Endothelial cell of umbilical vein (primary cell): ENCODE data around the gene PDLIM5. TPM values are rescaled to one million over a fixed set of nuclear protein-coding genes. Genes with fewer than 3 reads are reported as not detected.

ENCODE experiments used
- BruUV-seq: library from RNA; stranded (reverse); fragments of 400-500 nt; replicated peaks from 2 replicates; lab custom pipeline; 2021; lab: Mats Ljungman, UMichigan
- CTCF ChIA-PET: fragments of 300-600, 350-600 bp; sonication (Branson Sonifier 250); formaldehyde crosslinking; loops from one replicate; lab custom pipeline; 2021; ENCODE audit warnings: antibody characterized with exemption, inconsistent platforms; lab: Charles Lee
- POLR2A ChIA-PET: fragments of 300-600, 350-600 bp; sonication (Branson Sonifier 250); formaldehyde crosslinking; loops from one replicate; lab custom pipeline; 2021; ENCODE audit warnings: antibody characterized with exemption, inconsistent platforms; lab: Charles Lee
- DNase-seq: peaks from one replicate; pipeline ENCODE4 v3.0.0-alpha.2; 2011; ENCODE audit warnings: low read depth, low spot score
- FAIRE-seq: peaks from 2 replicates; lab custom pipeline; 2011; peaks lifted over from hg19 to GRCh38; lab: Jason Lieb, UNC
- H2AFZ ChIP-seq: 2 replicates; pipeline ENCODE4 v1.6.0; 2012; ENCODE audit warnings: low read depth, low read length, control low read depth, inconsistent platforms
- H3K27ac ChIP-seq: 2 replicates; pipeline ENCODE4 v1.5.1; 2011; ENCODE audit warnings: low read depth, mild to moderate bottlenecking, control low read depth, low read length, moderate library complexity; ENCODE audit not compliant: insufficient read depth
- H3K27me3 ChIP-seq, 2 experiments: 2 replicates each; pipeline versions ENCODE4 v1.6.0 to v1.6.1; 2011; ENCODE audit warnings: low read length in 2 of 2, mixed read lengths in 1 of 2; ENCODE audit not compliant: control insufficient read depth in 2 of 2, insufficient read depth in 2 of 2
- H3K36me3 ChIP-seq, 2 experiments: 2 replicates in 1 of 2; 3 replicates in 1 of 2; pipeline ENCODE4 v1.5.1; 2011; ENCODE audit warnings: low read length in 2 of 2, mild to moderate bottlenecking in 1 of 2, moderate library complexity in 1 of 2; ENCODE audit not compliant: control insufficient read depth in 2 of 2, insufficient read depth in 2 of 2; ENCODE audit errors: extremely low read depth in 1 of 2
- H3K4me1 ChIP-seq: 3 replicates; pipeline ENCODE4 v1.5.1; 2011; ENCODE audit warnings: mild to moderate bottlenecking, low read length; ENCODE audit not compliant: control insufficient read depth, insufficient read depth; ENCODE audit errors: extremely low read depth
- H3K4me2 ChIP-seq: 2 replicates; pipeline ENCODE4 v1.6.1; 2011; ENCODE audit warnings: low read length, control low read depth, mixed read lengths; ENCODE audit not compliant: insufficient read depth
- H3K4me3 ChIP-seq, 3 experiments: fragments of 200-600 bp in 1 of 3; sonication (generic), shearing (Covaris generic) in 1 of 3; replicated peaks in 1 of 3; 2 replicates each; pipeline ENCODE4 v1.5.1; 2011 to 2016; ENCODE audit warnings: control low read depth in 3 of 3, low read length in 3 of 3, mild to moderate bottlenecking in 2 of 3, inconsistent platforms in 1 of 3, low read depth in 1 of 3, moderate library complexity in 1 of 3; ENCODE audit not compliant: insufficient read depth in 1 of 3
- H3K79me2 ChIP-seq: 2 replicates; pipeline ENCODE4 v1.6.0; 2012; ENCODE audit warnings: low read length, inconsistent platforms; ENCODE audit not compliant: control insufficient read depth, insufficient read depth
- H3K9ac ChIP-seq: replicated peaks from 2 replicates; pipeline ENCODE3; 2011; ENCODE audit warnings: low read length, control low read depth; ENCODE audit not compliant: insufficient read depth; ENCODE audit errors: extremely low read depth
- H3K9me1 ChIP-seq: replicated peaks from 3 replicates; pipeline ENCODE4 v1.6.0; 2011; ENCODE audit warnings: mild to moderate bottlenecking, low read length; ENCODE audit not compliant: control insufficient read depth, insufficient read depth; ENCODE audit errors: extremely low read depth
- H3K9me3 ChIP-seq: replicated peaks from 2 replicates; pipeline ENCODE4 v1.5.1; 2012; ENCODE audit warnings: low read length, inconsistent platforms; ENCODE audit not compliant: control insufficient read depth, insufficient read depth
- H4K20me1 ChIP-seq: replicated peaks from 2 replicates; pipeline ENCODE3; 2011; ENCODE audit warnings: mild to moderate bottlenecking, low read length; ENCODE audit not compliant: control insufficient read depth, insufficient read depth; ENCODE audit errors: extremely low read depth
- CTCF ChIP-seq, 2 donors: IDR thresholded peaks; 1 replicate in 1 of 2; 2 replicates in 1 of 2; pipeline ENCODE4 v1.5.1; 2011; ENCODE audit warnings: low read length in 2 of 2, mild to moderate bottlenecking in 2 of 2, moderate library complexity in 2 of 2, control low read depth in 1 of 2, inconsistent platforms in 1 of 2, low read depth in 1 of 2; ENCODE audit not compliant: insufficient read depth in 1 of 2; ENCODE audit errors: extremely low read depth in 1 of 2
- EZH2 ChIP-seq: IDR thresholded peaks from 2 replicates; pipeline ENCODE4 v1.6.1; 2012; ENCODE audit warnings: borderline replicate concordance, low read depth, mild to moderate bottlenecking, moderate library complexity, low read length, inconsistent platforms; ENCODE audit not compliant: severe bottlenecking
- FOS ChIP-seq: IDR thresholded peaks from 2 replicates; pipeline ENCODE4 v1.6.1; 2011; ENCODE audit warnings: mild to moderate bottlenecking, low read length, moderate library complexity, borderline replicate concordance; ENCODE audit not compliant: insufficient read depth
- GATA2 ChIP-seq: IDR thresholded peaks from 2 replicates; pipeline ENCODE4 v1.7.0; 2011; ENCODE audit warnings: low read depth, mild to moderate bottlenecking, moderate library complexity, mixed read lengths, low read length; ENCODE audit not compliant: insufficient read length, insufficient read depth
- JUN ChIP-seq: IDR thresholded peaks from 2 replicates; pipeline ENCODE4 v1.6.1; 2011; ENCODE audit warnings: borderline replicate concordance, low read depth; ENCODE audit not compliant: insufficient read length, insufficient read depth
- MAX ChIP-seq: IDR thresholded peaks from 2 replicates; pipeline ENCODE4 v1.6.1; 2011; ENCODE audit not compliant: insufficient read depth, insufficient read length
- MYC ChIP-seq: IDR thresholded peaks from one replicate; pipeline ENCODE4 v1.6.1; 2011; ENCODE audit warnings: mild to moderate bottlenecking, low read depth, low read length
- POLR2A ChIP-seq: IDR thresholded peaks from 2 replicates; pipeline ENCODE4 v1.6.1; 2012; ENCODE audit warnings: low read depth, mild to moderate bottlenecking, control low read depth, low read length
- POLR2AphosphoS5 ChIP-seq: IDR thresholded peaks from 2 replicates; pipeline ENCODE4 v1.6.1; 2012; ENCODE audit warnings: low read depth, mild to moderate bottlenecking, control low read depth, low read length, moderate library complexity; ENCODE audit not compliant: insufficient read depth
- dilution Hi-C: fragments of 300-500 bp; cut with MboI; formaldehyde crosslinking; loops from one replicate; pipeline ENCODE4 v1.15.0; 2019; ENCODE audit warnings: low sequenced_read_pairs; ENCODE audit not compliant: extremely low pct_ligation_motif_present
- intact Hi-C: fragments of 100-400 bp; cut with micrococcal nuclease; formaldehyde crosslinking; loops from one replicate; pipeline ENCODE4 v1.10.0; 2022
- polyA plus RNA-seq, 4 experiments: library from polyadenylated mRNA; depleted of rRNA in 3 of 4; stranded (reverse) in 3 of 4; unstranded in 1 of 4; fragments of >200 nt; gene quantifications; 2 replicates each; pipeline versions ENCODE4 v1.2.1 to v1.2.3, GENCODE V29; 2011 to 2012; ENCODE audit warnings: missing spikeins in 1 of 4
- total RNA-seq: library from RNA; stranded (reverse); gene quantifications from 2 replicates; pipeline ENCODE4 v1.2.3, GENCODE V29; 2021

Gene PDLIM5
- total and polyA plus RNA-seq, 2 donors (not counting 3 experiments of a cell fraction or from before 2014, with no cell fraction given): 243 to 310 TPM

GRCh38 chr4:94434505-94434904, 17.2 kb upstream of the PDLIM5 start:
- BruUV-seq: no TSS peak
- POLR2A ChIA-PET: no interaction called here
- Histone ChIP-seq H3K36me3 (no peaks in the 10 kb centered on the region), H3K27ac (no peak overlapping the region), H3K79me2 (no peaks in the 10 kb centered on the region), H4K20me1 (no peaks in the 10 kb centered on the region), H3K4me1 (peaks cover 4% of the 10 kb centered on the region), H3K9ac (no peak overlapping the region), H3K9me1 (no peaks in the 10 kb centered on the region), H3K9me3 (no peaks in the 10 kb centered on the region), H2AFZ (no peak overlapping the region), H3K4me3 (no peak overlapping the region), H3K27me3 (no peaks in the 10 kb centered on the region), H3K4me2 (no peak overlapping the region)
- FAIRE-seq (no peak), DNase-seq (no peak)
- dilution Hi-C loops: no loop called here
- no peak for TF ChIP-seq POLR2A
- TF ChIP-seq GATA2: no peak
- TF ChIP-seq JUN: no peak
- no peak for TF ChIP-seq EZH2
- TF ChIP-seq MAX: no peak
- TF ChIP-seq POLR2AphosphoS5: no peak
- no peak for TF ChIP-seq CTCF (IDR thresholded peaks at IDR 0.05; ENCODE audit: extremely low read depth in 1 of 2, insufficient read depth in 1 of 2, low read depth in 1 of 2, low read length in 2 of 2)
- no peak for TF ChIP-seq MYC
- TF ChIP-seq FOS: no peak
- CTCF ChIA-PET: no interaction called here
- intact Hi-C loops: no loop called here
